NCI-H748 (cell line): ENCODE data around the gene RFPL3.

Experiments
- DNase-seq: peaks from one replicate; lab custom pipeline; 2025; ENCODE audit not compliant: unreplicated experiment; lab: John Stamatoyannopoulos, UW

The RFPL3 gene

DNA sequence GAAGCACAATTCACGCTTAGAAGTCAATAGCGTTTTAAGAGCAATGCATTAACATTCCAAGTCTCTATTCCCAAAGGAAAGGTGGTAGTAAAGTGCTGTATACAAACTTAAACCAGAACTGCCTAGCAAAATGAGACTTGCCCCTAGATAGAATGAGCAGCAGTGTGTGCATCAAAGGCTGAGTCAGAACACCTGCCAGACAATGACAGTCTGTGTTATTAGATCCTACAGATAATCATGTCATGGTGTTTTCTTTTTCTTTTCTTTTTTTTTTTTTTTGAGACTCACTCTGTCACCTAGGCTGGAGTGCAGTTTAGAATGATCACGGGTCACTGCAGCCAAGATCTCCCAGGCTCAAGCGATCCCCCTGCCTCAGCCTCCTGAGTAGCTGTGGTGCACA, 52.8 kb downstream of the RFPL3 start:
- DNase-seq = no peak
